ENCODE data around the gene ARAF. TPM values are rescaled to one million over a fixed set of nuclear protein-coding genes. Genes with fewer than 3 reads are reported as not detected.

Gene ARAF
- total RNA-seq, 4 donors from 2014 or later = 27.5 to 46.8 (median 38.5) TPM

GRCh38 chrX:47539860-47540259, 21.1 kb upstream of the ARAF start:
- H3K36me3 ChIP-seq = no peaks in the 10 kb centered on the region
- TF ChIP-seq POLR2A (IDR thresholded peaks at IDR 0.05) (no peak), CTCF (IDR thresholded peaks at IDR 0.05) (no peak), POLR2AphosphoS5 (IDR thresholded peaks at IDR 0.05) (no peak), EP300 (IDR thresholded peaks at IDR 0.05) (no peak)
- no peak overlapping the region for H3K4me3 ChIP-seq
- no peaks in the 10 kb centered on the region for H3K27me3 ChIP-seq
- H3K4me1 ChIP-seq = peaks cover 0 to 24% (median 3%) of the 10 kb centered on the region in 3 donors
- no peak for ATAC-seq
- H3K9me3 ChIP-seq = no peaks in the 10 kb centered on the region
- peak overlapping the region; percentile 75 to 94 (median 82) for H3K27ac ChIP-seq

GRCh38 chrX:47540754-47541538, 20.1 kb upstream of the ARAF start:
- no peak for TF ChIP-seq POLR2A (IDR thresholded peaks at IDR 0.05)
- peak; percentile 39 to 67 (median 62) for TF ChIP-seq CTCF (IDR thresholded peaks at IDR 0.05)
- TF ChIP-seq POLR2AphosphoS5 (IDR thresholded peaks at IDR 0.05) = peak; percentile 59
- no peak for TF ChIP-seq EP300 (IDR thresholded peaks at IDR 0.05)
- WGBS, 2 donors (ENCODE audit: low coverage in 1 of 2) = 19 to 42% methylated on average over 9 to 14 of the region's 15 CpGs
- Histone ChIP-seq H3K4me1 (peaks cover 0 to 24% (median 3%) of the 10 kb centered on the region in 3 donors), H3K9me3 (no peaks in the 10 kb centered on the region), H3K4me3 (no peak overlapping the region), H3K27me3 (no peaks in the 10 kb centered on the region), H3K27ac (peak overlapping the region; percentile 78 to 94 (median 82)), H3K36me3 (no peaks in the 10 kb centered on the region)
- ATAC-seq = peak; percentile 99

GRCh38 chrX:47543496-47543895, 17.5 kb upstream of the ARAF start:
- Histone ChIP-seq H3K4me3 (no peak overlapping the region), H3K36me3 (no peaks in the 10 kb centered on the region), H3K9me3 (no peaks in the 10 kb centered on the region), H3K4me1 (peaks cover 0 to 24% (median 3%) of the 10 kb centered on the region in 3 donors), H3K27ac (no peak overlapping the region), H3K27me3 (no peaks in the 10 kb centered on the region)
- TF ChIP-seq CTCF (IDR thresholded peaks at IDR 0.05) (no peak), POLR2AphosphoS5 (IDR thresholded peaks at IDR 0.05) (no peak), POLR2A (IDR thresholded peaks at IDR 0.05) (no peak), EP300 (IDR thresholded peaks at IDR 0.05) (no peak)
- no peak for ATAC-seq
- 100% methylated on average over 1 of the region's 5 CpGs; no CpG with 5 or more reads in 1 of the 2 donors for WGBS, 2 donors (ENCODE audit: low coverage in 1 of 2)

GRCh38 chrX:47556045-47556623, 4.9 kb upstream of the ARAF start:
- Histone ChIP-seq H3K4me1 (peaks cover 0 to 4% (median 0%) of the 10 kb centered on the region in 3 donors), H3K4me3 (peak overlapping the region; percentile 51 to 95), H3K36me3 (no peaks in the 10 kb centered on the region), H3K27ac (peak overlapping the region; percentile 82 to 99 (median 89)), H3K27me3 (no peaks in the 10 kb centered on the region), H3K9me3 (no peaks in the 10 kb centered on the region)
- 0 to 48% methylated on average over 1 to 15 of the region's 20 CpGs for WGBS, 2 donors (ENCODE audit: low coverage in 1 of 2)
- no peak for TF ChIP-seq CTCF (IDR thresholded peaks at IDR 0.05)
- peak; percentile 57 for TF ChIP-seq POLR2AphosphoS5 (IDR thresholded peaks at IDR 0.05)
- TF ChIP-seq POLR2A (IDR thresholded peaks at IDR 0.05) = peak; percentile 36 to 52
- no peak for TF ChIP-seq EP300 (IDR thresholded peaks at IDR 0.05)
- peak; percentile 93 for ATAC-seq

Measured in gastroesophageal sphincter (tissue), 4 donors.